ENCODE results near the gene ZNF764.

Gene ZNF764

DNA sequence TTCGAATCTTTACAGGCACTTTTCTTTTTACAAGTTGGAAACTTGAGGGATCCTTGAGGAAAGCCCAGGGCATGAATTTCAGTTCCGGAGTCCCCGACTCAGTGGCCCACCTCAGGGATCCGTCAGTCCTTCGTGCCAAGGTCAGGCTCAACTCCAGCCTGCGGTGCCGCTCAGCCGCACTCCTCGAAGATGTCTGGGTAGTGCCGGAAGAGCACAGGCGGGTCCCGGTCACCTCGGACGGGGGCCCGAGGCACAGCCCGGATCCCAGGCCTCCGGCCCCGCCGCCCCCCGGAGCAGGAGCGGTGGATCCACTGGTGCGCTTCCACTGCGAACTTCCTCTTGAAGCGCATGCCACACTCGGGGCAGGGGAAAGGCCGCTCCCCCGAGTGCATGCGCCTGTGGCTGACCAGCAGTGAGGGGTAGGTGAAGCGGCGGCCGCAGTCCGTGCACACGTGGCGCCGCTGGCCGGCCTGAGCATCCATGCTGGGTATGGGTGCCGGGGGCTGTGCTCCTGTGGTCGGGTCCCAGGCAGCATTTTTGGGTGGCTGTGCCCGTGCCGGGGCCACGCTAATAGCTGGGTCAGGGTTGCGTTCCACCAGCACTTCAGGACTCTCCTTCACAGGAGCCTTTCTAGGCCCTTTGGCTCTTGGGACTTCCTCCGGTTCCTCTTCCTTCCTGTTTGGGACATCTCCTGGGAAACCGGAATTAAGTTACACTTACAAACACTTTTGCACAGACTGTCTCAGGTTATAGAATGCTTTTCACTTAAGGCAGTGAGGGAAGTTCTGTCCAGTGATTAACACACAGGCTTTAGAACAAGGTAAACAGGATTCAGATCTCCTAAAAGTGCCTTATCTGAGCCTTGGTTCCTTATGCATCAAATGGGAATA is 11.8 kb upstream of the ZNF764 start:
- no peak for DNase-seq

DNA sequence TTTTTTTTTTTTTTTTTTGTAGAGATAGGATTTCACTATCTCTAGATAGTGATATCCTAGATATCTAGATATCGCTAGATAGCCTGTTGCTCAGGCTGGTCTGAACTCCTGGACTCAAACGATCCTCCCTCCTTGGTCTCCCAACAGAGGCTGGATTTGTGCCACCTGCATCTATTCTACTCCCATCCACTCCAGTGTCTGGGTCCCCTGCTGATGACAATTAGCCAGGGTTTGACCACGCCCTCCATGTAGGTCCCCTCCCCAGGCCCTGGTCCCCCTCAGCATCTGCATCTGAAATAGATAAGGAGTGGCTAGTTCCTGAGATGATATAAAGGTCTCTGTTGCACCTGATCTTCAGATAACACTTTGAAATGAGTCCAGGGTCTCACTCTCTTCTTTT is 11.1 kb upstream of the ZNF764 start:
- DNase-seq, result no peak

DNA sequence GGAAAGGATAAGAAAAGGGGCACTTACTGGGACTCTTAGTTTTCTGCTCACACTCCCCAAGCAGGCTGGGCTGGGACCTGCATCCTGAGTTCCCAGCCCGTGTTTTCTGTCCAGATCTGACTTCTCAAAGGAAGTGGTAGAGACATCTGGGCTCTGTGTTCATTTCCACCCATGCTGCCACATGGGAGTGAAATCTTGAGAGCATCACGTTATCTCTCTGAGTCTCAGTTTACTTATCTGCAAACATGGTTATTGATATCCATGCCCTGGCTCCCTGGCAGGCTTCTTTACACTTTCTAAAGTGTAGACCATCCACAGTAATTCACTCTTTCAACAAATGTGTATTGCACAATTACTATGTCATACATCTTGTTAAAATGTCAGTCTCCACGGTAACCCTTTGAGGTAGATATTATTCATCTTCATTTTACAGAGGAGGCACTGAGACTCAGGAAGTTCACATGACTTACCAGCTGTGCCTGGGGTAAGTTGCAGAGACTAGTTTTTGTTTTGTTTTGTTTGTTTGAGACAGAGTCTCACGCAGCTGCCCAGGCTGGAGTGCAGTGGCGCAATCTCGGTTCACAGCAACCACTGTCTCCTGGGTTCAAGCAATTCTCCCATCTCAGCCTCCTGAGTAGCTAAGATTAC is 9.9 kb upstream of the ZNF764 start:
- DNase-seq, result no peak

DNA sequence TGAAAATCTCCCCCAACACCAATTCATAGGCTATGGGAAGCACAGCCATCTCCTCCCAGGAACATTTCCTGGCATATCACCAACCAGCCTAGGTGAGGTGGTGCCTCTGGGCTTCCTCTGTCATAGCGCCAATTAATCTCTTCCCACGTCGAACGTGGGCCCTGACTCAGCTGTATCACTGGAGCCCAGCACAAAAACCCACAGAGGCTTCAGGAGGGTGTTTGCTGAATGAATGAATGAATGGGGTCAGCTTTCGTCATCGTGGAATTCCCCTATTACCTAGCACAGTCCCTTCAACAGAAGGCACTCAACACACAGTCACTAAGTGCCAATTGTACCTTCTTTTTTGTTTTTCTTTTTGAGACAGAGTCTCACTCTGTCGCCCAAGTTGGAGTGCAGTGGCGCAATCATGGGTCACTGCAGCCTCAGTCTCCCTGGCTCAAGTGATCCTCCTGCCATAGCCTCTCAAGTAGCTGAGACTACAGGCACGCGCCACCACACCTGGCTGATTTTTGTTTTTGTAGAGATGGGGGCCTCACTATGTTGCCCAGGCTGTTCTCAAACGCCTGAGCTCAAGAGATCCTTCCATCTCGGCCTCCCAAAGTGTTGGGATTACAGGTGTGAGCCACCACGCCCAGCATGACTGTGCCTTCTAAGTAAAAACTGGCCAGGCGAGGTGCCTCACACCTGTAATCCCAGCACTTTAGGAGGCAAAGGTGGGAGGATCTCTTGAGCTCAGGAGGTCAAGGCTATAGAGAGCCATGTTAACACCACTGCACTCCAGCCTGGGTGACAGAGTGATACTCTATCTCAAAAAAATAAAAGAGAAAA is 9.2 kb upstream of the ZNF764 start:
- DNase-seq, result no peak

DNA sequence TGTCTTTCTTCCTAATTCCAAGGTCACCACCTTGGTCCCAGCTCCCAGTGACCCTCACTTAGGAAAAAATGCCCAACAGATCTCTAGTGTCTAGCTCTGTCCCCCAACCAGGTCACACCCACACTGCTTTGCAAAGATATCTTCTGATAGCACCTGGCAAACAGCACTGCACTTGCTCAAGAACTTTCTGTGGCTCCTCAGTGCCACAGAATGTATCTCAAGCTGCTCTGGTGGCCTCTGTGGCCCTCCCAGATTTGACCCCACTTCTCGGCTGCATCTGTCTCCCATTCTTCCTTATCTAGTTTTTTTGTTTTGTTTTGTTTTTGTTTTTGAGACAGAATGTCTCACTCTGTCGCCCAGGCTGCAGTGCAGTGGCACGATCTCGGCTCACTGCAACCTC is 8.4 kb upstream of the ZNF764 start:
- DNase-seq, result no peak

DNA sequence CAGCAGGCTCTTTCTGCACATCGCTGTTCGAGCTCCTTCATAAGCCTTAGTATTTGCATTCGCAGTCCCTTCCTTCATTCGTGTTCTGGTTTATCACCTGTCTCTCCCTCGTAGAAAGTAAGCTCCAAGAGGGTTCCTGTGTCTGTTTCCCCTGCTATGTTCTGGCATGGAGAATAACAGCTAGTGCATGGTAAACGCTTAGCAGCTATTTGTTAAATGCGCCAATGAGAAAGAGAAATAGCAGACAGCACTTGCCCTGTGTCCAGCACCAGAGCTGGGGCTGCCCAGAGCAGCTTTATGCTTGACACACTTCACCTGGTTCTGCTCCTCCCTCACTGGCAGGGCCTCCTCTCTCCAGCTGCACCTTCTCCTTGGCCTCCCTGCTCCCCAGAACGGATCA is 7.8 kb upstream of the ZNF764 start:
- no peak for DNase-seq

DNA sequence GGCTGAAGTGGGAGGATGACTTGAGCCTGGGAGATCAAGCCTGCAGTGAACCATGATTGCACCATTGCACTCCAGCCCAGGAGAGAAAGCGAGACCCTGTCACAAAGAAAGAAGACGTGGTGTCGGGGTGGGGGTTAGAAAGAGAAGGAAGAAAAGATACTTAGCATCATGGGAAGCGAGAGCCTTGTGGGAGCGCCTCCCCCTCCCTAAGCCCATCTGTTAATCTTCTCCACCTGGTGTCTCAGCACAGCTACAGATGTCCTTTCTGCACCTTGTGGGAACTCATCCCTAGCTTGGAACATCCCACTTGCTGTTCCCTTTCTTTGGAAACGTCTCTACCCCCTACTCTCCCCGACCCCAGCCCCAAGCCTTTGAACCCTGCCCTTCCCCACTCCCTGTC is 7.4 kb upstream of the ZNF764 start:
- no peak for DNase-seq

DNA sequence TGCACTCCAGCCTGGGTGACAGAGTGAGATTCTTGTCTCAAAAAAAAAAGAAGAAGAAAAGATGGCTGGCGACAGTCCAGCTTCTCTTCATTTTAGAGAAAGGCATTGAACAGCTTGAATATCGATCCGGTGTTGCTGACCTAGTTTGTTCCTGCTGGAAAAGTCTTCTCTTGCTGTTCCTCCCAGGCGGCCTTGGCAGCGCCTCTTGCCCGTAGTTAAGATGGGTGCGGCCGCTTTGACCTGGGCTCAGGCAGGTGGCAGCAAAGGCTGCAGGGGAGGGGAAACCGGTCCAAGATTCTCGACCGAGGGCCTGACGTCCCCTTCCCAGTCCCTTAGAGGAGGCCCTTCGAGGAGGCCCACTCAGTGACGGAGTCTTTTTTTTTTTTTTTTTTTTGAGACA is 3.8 kb upstream of the ZNF764 start:
- DNase-seq, result no peak

DNA sequence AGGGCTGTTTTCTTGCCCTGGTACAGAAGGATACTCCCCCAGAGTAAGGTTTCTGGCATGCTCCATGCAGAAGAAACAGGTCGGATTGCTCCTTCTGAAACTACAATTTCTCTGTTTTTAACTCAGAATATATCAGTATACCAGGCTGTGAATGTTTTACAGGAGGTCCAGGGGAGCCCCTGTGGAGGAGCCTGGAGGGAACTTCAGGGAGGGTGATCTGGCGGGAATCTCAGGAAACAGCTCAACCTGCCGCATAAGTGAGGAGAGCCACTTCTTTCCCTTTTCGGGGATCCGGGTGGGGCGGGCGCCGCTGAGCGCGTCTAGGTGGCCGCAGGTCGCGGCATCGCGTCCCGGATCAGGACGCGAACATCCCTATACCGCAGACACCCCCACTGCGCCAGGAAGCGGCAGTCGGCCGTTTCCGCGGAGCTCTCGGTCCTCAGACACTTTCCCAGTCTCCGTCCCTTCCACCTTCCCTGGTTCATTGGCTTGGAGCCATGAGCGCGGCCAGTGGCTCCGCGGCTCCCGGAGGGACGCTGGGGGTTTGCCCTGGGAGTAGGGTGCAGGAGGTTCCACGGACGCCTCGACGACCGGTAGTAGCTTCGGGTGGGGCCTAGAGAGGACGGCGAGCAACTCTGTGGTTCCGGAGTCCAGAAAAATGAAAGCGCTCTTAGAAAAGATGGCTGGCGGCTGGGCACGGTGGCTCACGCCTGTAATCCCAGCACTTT is 3.1 kb upstream of the ZNF764 start:
- DNase-seq, result no peak

DNA sequence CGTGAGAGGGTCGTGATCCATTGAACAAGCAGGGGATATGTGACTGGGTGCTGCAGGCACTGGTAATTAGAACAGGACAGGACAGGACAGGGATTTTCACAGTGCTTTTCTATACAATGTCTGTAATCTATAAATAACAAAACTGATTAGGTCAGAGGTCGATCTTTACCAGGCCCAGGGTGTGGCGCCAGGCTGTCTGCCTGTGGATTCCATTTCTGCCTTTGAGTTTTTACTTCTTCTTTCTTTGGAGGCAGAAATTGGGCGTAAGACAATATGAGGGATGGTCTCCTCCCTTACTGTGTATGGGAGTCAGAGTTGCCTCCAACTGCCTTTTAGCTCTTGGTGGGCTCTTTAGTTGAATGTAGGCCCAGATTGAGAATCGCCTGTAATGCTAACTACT is 1.5 kb upstream of the ZNF764 start:
- no peak for DNase-seq

DNA sequence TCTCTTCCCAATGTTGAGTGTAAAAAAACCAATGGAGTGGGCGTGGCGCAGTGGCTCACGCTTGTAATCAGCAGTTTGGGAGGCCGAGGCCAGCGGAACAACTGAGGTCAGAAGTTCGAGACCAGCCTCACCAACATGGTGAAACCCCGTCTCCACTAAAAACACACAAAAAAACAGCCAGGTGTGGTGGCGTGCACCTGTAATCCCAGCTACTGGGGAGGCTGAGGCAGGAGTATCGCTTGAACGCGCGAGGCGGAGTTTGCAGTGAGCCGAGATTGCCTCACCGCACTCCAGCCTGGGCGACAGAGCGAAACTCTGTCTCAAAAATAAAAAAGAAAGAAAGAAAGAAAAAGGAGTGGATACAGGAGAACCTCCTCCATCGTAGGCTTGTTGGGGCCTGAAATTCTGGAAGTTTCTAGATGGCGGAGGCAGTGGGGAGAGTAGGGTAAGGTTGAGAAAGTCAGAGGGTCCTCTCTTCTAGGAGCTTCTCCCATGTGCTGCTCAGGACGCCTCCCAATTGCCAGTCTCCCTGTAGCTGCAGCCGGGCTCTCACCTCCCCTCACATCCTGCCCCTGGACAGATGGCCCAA is 709 bp upstream of the ZNF764 start:
- DNase-seq, result no peak

DNA sequence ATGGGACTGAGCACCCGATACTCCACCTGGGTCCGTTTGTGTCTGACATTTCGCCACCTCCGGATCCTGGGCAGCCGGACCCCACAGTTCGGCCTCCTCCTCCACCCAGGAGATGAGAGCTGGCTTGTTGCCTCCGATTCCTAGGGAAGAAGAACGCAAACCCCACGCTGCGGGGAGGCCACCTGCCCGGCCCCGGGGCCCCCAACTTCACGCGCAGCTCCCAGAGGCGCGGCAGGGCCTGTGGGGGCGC is 542 bp downstream of the ZNF764 start:
- no peak for DNase-seq

DNA sequence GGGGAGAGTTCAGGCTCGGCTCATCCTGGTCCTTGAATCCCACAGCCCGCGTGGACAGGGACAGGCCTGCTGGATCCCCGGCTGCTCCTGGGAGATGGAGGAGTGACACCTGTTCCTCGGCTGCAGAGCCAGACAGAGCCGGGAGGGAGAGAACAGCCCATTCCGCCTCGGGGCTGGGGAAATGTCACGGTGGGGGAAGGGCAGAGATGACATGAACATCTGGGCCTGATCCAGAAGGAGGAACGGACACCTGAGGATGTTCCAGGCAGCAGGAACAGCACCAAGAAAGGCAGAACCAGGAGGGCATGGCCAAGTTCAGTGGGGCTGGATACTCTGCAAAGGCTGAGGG is 2.1 kb downstream of the ZNF764 start:
- DNase-seq, result no peak

DNA sequence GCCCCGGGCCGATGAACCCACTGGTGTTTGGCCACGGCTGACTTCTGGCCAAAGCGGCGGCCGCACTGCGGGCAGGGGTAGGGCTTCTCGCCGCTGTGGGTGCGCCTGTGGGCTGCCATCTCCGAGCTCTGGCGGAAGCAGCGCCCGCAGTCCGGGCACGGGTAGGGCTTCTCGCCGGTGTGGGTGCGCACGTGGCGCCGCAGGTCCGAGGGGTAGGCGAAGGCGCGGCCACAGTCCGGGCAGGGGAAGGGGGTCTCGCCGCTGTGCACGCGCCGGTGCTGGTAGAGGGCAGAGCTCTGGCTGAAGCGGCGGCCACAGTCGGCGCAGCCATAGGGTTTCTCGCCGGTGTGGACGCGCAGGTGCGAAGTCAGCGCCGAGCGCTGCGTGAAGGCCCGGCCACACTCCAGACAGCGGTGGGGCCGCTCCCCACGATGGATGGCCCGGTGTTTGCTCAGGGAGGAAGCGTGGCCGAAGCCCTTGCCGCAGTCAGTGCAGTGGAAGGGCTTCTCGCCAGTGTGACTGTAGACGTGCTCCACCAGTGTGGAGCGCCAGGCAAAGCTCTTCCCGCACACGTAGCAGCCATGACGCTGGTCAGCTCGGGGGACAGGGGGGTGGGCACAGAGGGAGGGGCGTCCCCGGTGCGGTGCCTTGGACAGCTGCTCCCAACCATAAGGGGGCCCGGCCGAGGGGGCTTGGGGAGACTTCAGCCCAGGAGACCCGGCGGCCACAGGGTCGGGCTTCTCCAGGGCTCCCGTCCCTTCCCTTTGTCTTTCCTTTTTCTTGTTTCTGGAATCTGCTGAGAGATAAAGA is 2.7 kb downstream of the ZNF764 start:
- no peak for DNase-seq

DNA sequence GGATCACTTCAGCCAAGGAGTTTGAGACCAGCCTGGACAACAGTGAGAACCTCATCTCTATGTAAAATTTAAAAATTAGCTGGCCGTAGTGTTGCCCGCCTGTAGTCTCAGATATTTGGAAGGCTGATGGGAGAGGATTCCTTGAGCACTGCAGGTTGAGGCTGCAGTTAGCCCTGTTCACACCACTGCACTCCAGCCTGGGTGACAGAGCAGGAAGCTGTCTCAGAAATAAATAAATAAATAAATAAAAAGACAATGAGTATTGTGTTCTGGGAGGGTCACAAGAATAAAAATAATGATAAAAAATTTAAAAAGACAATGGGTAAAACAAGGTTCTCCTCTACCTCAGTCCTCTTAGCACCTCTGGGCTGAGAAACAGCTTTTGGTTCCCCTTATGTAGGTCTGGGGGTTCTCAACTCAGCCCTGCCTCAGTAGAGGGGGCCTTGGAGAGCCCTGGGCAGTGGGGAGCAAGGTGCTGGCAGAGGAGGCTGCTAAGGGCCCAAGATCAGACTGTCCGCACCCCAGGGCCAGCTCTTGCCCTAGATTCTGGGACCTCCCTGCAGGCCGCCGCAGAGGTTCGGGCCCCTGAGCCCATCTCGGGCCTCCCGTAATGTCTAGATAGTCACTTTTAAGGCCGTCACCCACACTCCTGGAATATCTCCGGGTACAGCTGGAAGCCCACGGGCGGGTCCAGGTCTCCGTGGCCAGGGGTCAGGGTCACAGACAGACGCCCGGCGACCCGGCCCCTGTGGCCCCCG is 3.4 kb downstream of the ZNF764 start:
- DNase-seq, result no peak

DNA sequence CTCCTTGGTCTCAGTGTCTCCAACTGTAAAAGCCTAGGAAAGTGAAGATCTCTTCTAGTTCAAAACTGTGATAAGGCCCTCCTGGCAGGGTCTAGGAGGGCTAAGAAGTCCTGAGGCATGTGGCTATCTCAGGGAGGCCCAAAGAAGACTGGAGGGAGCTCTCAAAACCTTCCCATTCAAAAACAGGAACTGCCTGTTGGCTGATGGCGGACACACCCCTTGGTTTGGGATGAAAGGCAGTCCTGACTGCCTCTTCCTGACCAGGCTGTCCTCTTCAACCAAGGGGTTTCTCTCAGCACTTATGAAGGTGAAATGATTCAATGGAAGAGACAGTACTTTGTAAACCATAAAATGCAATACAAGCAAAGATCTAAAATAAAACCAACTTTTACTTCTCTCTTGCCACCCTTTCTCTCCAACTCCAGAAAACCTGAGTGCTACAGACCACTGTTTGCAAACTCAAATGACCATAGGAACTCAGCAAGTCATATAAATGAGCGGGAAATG is 4.7 kb downstream of the ZNF764 start:
- DNase-seq, result no peak

DNA sequence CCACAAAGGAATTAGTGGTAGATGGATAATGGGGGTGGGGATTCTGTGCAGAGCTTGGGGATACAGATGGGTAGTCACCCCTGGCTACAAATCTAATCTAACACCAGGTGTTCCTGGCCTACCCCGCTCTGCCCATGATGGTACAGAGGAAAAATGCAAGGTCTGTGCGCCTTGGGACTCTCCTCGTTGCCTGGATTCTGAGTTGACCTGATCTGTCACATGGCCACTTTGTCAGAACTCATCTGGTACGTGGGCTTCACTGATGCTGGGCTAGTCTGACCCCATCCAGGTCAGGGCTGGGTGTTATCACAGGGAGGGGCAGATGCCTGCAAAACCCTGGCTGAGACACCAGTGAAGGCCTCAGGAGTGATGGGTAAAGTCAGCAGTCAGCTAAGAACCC is 5.2 kb downstream of the ZNF764 start:
- DNase-seq, result no peak

DNA sequence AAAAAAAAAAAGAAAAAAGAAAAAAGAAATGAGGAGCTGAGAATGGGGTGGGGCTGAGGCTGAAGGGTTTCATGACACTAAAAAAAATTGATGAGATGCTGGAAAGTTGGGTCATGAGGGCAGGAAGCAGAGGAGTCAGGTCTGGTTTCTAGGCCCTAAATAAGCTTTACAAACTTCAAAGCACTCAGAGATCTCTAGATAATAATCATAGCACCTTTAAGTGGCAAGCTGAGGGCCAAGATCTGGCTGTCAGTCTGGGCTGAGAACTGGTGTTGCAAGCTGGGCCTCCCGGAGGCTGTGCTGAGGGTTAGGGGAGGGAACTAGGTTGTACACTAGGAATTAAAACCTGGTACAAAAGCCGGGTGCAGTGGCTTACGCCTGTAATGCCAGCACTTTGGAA is 6.4 kb downstream of the ZNF764 start:
- no peak for DNase-seq

DNA sequence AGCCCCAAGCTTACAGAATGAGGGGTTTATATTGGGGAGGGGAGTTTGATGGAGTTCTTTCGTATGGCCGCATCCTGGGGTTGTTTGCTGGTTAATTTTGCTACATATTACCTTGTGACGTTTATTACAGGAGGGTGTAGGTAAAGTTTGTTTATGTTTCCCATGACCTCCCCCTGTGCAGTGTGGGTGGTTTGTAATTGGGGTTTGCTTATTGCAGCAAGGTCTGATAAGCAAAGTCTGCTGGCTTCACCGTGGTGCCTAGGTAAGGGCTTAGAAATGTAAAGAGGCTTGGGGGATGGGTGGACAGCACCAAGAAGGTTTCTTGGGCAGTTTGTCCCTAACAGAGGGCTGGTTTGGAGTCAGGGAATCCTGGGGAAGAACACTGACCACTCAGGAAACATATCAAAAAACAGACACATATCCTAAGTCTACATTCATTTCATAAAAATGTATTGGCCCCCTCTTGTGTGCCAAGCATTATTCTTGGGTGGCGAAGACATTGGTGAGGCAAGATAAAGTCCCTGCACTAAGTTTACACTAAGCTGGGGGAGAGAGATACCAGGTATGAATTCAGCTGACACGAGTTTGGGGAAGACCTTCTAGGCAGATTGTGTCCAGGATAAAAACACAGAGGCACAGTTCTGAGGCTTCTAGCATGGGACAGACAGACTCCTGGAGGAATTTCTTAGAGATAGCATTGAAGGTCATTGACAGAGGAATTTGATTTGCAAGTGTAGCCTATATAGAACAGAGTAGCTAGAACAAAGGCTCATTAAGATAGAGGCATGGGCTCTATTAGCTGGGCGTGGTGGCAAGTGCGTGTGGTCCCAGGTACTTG is 9.5 kb downstream of the ZNF764 start:
- no peak for DNase-seq

DNA sequence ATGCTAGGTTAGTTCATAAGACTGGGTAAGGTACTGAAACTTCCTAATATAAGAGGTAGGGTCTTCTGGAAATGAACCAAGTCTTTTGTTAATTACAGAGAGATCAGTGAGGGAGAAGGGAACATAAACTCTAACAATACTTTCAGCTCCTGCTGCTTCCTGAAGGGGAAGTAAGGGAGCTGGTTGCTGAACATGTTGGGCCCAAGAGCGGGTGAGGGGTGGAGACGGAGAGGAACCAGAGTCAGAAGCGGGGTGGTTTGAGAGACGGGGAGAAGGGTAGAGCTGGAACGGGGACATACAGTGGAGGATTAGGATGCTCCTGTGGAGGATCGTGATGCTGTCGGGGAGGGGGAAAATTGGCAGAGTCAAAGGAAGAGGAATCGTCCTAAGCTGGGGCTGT is 12.1 kb downstream of the ZNF764 start:
- no peak for DNase-seq
